Stomach (tissue), 4 donors: ENCODE results near the gene ATXN1.

Experiments
- CTCF ChIP-seq, 7 experiments: fragments of 450-650 bp in 4 of 7; fragments of 200-600 bp in 3 of 7; sonication (generic) in 3 of 7; IDR thresholded peaks; one replicate each; pipeline ENCODE4 v1.5.1; 2016 to 2019; ENCODE audit warnings: antibody characterized with exemption in 7 of 7, control low read depth in 2 of 7, mild to moderate bottlenecking in 1 of 7
- POLR2AphosphoS5 ChIP-seq, 3 donors: sonication (generic); formaldehyde crosslinking; IDR thresholded peaks; one replicate each; pipeline ENCODE4 v1.6.1; 2016; ENCODE audit warnings: antibody characterized with exemption in 3 of 3

GRCh38 chr6:16442031-16442430 is 319.2 kb downstream of the ATXN1 start:
- no peak for TF ChIP-seq CTCF (IDR thresholded peaks at IDR 0.05)
- no peak for TF ChIP-seq POLR2AphosphoS5 (IDR thresholded peaks at IDR 0.05)
